Parathyroid adenoma (tissue), 2 donors: ENCODE data around the gene SHISA5.

Source experiments
- H2AFZ ChIP-seq: fragments of 300-600 bp; sonication (generic); one replicate; pipeline ENCODE4 v1.7.0; 2017; ENCODE audit warnings: antibody characterized with exemption, mild to moderate bottlenecking
- H3K27ac ChIP-seq: fragments of 300-600 bp; sonication (generic); one replicate; pipeline ENCODE4 v1.7.0; 2017
- H3K27me3 ChIP-seq: fragments of 300-600 bp; sonication (generic); one replicate; pipeline ENCODE4 v1.7.0; 2017; ENCODE audit warnings: low read length; ENCODE audit not compliant: control insufficient read depth, insufficient read depth
- H3K36me3 ChIP-seq: fragments of 300-600 bp; sonication (generic); one replicate; pipeline ENCODE4 v1.7.0; 2017; ENCODE audit warnings: low read length; ENCODE audit not compliant: control insufficient read depth, insufficient read depth
- H3K4me1 ChIP-seq: fragments of 300-600 bp; sonication (generic); one replicate; pipeline ENCODE4 v1.7.0; 2017; ENCODE audit warnings: control low read depth
- H3K4me2 ChIP-seq: fragments of 300-600 bp; sonication (generic); one replicate; pipeline ENCODE4 v1.7.0; 2017; ENCODE audit warnings: low read length
- H3K4me3 ChIP-seq: fragments of 300-600 bp; sonication (generic); one replicate; pipeline ENCODE4 v1.7.0; 2017; ENCODE audit warnings: low read depth, low read length
- H3K79me2 ChIP-seq: fragments of 300-600 bp; sonication (generic); one replicate; pipeline ENCODE4 v1.7.0; 2017; ENCODE audit warnings: control low read depth
- H3K9ac ChIP-seq: fragments of 300-600 bp; sonication (generic); one replicate; pipeline ENCODE4 v1.7.0; 2017; ENCODE audit warnings: mild to moderate bottlenecking
- H3K9me3 ChIP-seq: fragments of 300-600 bp; sonication (generic); one replicate; pipeline ENCODE4 v1.7.0; 2017; ENCODE audit warnings: low read length; ENCODE audit not compliant: control insufficient read depth
- TF ChIP-seq, protein P1 (sequence below): fragments of 300-600 bp; sonication (generic); IDR thresholded peaks from one replicate; pipeline ENCODE4 v1.7.0; 2017; ENCODE audit warnings: antibody characterized with exemption, mild to moderate bottlenecking
- donor health status: primary hyperparathyroidism.

SHISA5 gene

DNA sequence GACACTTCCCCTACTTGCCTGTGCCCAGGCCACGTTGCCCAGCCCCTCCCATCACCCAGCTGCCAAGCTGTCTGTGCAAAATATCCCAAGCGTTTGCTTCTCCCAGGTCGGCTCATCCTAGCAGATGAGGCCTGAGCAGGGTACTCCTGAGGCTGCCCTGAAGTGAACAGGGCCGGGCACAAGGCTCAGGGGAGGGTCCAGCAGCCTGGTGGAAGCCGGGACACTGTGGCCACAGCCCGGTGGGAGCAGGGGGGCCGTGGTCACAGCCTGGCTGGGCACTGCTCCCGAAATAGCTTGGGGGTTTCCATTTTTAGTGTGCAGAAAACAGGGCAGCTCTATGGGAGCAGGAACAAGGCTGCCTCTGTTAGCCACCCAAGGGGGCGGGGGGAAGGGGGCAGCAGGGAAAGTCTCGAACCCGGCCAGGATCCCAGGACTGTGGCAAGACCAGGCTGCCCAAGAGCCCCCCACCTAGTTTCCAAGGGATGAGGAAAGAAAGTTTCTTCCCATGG lies 77.5 kb downstream of the SHISA5 start:
- H3K4me1 ChIP-seq: peaks cover 34% of the 10 kb centered on the region
- H3K4me3 ChIP-seq: no peak overlapping the region

DNA sequence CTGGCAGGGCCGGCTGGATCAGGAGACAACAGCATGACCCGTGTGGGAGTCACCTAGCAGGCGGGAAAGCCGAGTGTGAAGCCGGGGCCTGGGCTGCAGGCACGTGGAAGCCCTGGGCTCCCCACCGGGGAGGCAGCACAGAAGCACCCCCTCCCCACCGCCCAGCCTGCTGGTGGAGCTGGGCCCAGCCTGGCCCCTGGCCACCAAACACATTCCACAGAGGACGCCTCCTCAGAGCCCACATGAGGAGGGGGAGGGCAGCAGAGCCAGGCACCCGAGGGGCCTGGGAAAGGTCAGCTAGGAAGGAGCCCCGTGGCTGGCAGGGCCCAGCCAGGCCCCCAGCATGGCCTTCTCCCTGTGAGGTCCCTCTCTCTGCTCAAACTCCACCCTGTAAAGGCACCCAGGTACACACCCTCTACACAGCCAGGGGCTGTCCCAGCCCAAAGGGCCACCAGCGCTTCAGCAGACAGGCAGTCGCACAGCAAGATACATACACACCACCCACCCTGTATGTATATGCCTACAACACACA lies 78.6 kb downstream of the SHISA5 start:
- no peak overlapping the region for H3K9ac ChIP-seq
- H3K79me2 ChIP-seq: no peaks in the 10 kb centered on the region
- H3K4me2 ChIP-seq: no peak overlapping the region
- peaks cover 31% of the 10 kb centered on the region for H3K4me1 ChIP-seq
- H3K9me3 ChIP-seq: no peaks in the 10 kb centered on the region
- no peak overlapping the region for H3K27ac ChIP-seq
- no peak overlapping the region for H2AFZ ChIP-seq
- no peaks in the 10 kb centered on the region for H3K27me3 ChIP-seq
- H3K36me3 ChIP-seq: no peaks in the 10 kb centered on the region
- no peak overlapping the region for H3K4me3 ChIP-seq
- TF ChIP-seq, protein P1, sequence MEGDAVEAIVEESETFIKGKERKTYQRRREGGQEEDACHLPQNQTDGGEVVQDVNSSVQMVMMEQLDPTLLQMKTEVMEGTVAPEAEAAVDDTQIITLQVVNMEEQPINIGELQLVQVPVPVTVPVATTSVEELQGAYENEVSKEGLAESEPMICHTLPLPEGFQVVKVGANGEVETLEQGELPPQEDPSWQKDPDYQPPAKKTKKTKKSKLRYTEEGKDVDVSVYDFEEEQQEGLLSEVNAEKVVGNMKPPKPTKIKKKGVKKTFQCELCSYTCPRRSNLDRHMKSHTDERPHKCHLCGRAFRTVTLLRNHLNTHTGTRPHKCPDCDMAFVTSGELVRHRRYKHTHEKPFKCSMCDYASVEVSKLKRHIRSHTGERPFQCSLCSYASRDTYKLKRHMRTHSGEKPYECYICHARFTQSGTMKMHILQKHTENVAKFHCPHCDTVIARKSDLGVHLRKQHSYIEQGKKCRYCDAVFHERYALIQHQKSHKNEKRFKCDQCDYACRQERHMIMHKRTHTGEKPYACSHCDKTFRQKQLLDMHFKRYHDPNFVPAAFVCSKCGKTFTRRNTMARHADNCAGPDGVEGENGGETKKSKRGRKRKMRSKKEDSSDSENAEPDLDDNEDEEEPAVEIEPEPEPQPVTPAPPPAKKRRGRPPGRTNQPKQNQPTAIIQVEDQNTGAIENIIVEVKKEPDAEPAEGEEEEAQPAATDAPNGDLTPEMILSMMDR: no peak

More for the DNA sequence above, 77.5 kb downstream of the SHISA5 start:
- Histone ChIP-seq H3K4me2 (no peak overlapping the region), H3K27ac (peak overlapping the region; percentile 36), H3K36me3 (no peaks in the 10 kb centered on the region), H3K27me3 (no peaks in the 10 kb centered on the region), H3K79me2 (no peaks in the 10 kb centered on the region), H2AFZ (peak overlapping the region; percentile 53), H3K9ac (no peak overlapping the region), H3K9me3 (no peaks in the 10 kb centered on the region)
- TF ChIP-seq, protein P1: no peak

DNA sequence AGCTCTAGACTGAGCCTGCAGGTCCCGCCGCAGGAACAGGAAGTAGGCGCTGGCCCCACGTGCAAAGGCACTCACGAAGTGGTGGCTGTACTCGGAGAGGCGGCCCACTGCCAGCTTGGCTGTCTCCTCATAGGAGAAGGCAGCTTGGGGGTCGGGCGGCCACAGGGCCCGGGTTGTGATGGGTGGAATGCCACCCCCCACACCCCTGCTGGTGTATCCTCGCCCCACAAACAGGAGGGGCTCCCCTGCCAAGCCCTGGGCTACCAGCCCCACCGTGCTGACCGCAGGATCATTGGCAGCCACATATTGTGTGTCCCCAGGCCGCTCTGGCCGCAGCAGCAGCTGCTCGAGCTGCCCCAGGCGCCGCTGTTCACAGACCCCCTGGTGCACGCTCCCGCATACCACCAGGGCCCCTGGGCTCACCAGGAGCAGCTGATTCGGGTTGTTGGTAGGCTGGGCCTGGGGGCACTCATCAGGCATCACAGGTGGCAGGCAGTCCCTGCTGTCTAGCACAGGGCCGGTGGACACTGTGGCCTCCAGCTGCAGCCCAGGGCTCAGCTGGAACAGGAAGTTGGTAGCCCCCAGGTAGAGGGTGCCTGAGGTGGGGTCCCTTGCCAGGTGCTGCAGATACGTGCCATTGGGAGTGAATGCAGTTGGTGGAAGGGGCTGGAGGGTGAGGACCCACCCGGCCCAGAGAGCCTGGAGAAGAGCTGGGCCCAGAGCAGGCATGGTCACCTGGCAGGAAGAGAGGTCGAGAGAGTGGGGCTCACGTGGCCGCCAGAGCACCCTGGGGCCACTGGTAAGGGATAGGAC lies 79.9 kb downstream of the SHISA5 start:
- Histone ChIP-seq H3K9ac (no peak overlapping the region), H3K36me3 (no peaks in the 10 kb centered on the region), H3K9me3 (no peaks in the 10 kb centered on the region), H3K4me1 (peaks cover 26% of the 10 kb centered on the region), H3K27ac (no peak overlapping the region), H3K4me2 (no peak overlapping the region), H2AFZ (no peak overlapping the region), H3K4me3 (no peak overlapping the region), H3K27me3 (no peaks in the 10 kb centered on the region), H3K79me2 (no peaks in the 10 kb centered on the region)
- TF ChIP-seq, protein P1: no peak

DNA sequence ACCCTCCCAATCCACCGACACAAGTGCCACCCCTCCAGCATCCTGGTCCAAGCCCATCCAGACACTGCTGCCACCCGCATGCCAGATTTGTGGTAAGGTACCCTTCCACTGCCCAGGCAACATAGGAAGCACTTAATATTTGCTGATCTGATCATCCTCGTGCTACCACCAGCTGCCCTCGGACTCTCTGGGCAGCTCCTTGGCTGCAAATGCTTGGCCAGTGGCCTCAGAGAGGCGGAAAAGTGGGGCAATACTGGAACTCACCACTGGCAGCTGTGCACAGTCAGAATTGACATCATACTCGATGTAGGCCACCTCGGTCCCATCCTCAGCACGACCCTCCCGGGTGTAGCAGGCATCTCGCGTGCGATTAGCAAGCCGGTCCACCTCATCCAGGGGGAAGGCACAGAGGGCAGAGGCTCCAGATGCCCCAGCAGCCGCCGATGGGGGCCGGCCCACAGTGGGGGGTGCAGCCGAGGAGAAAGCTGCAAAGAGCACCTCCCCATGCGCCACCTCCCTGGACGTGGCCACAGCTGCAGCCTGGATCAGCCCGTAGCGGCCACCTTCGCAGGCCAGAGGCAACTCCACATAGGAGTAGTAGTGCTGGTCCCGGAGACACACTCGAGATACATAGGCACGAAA lies 80.6 kb downstream of the SHISA5 start:
- H3K4me2 ChIP-seq: no peak overlapping the region
- H3K27me3 ChIP-seq: no peaks in the 10 kb centered on the region
- H3K79me2 ChIP-seq: no peaks in the 10 kb centered on the region
- TF ChIP-seq, protein P1: no peak
- no peak overlapping the region for H2AFZ ChIP-seq
- no peak overlapping the region for H3K9ac ChIP-seq
- H3K4me1 ChIP-seq: peaks cover 25% of the 10 kb centered on the region
- H3K9me3 ChIP-seq: no peaks in the 10 kb centered on the region
- no peaks in the 10 kb centered on the region for H3K36me3 ChIP-seq
- H3K4me3 ChIP-seq: no peak overlapping the region
- no peak overlapping the region for H3K27ac ChIP-seq
